Psoas muscle (tissue), 8 donors: ENCODE results near the gene RPS6KA3. TPM values are rescaled to one million over a fixed set of nuclear protein-coding genes. Genes with fewer than 3 reads are reported as not detected.

ENCODE experiments used
- ATAC-seq, 4 donors: fragments of 200-7000 bp; cut with Tn5 transposase; one replicate each; pipeline ENCODE4 v1.9.1; 2020; ENCODE audit warnings: moderate library complexity in 3 of 4, mild to moderate bottlenecking in 2 of 4
- DNase-seq, 2 donors: peaks; one replicate each; pipeline ENCODE4 v3.0.0-alpha.2; 2020
- H3K27ac ChIP-seq: fragments of 200-600 bp; one replicate; pipeline ENCODE4 v1.8.0; 2022
- H3K27me3 ChIP-seq, 3 donors: fragments of 200-600 bp in 1 of 3; one replicate each; pipeline versions ENCODE4 v1.6.1 to v1.8.0; 2013 to 2022; ENCODE audit warnings: low read length in 2 of 3, mild to moderate bottlenecking in 2 of 3, moderate library complexity in 1 of 3; ENCODE audit not compliant: insufficient read depth in 3 of 3
- H3K36me3 ChIP-seq, 2 donors: fragments of 200-600 bp in 1 of 2; one replicate each; pipeline versions ENCODE4 v1.6.1 to v1.8.0; 2013 to 2022; ENCODE audit warnings: low read depth in 1 of 2, mild to moderate bottlenecking in 1 of 2, moderate library complexity in 1 of 2; ENCODE audit not compliant: insufficient read depth in 1 of 2
- H3K4me1 ChIP-seq: fragments of 200-600 bp; one replicate; pipeline ENCODE4 v1.8.0; 2022
- H3K4me3 ChIP-seq: fragments of 200-600 bp; one replicate; pipeline ENCODE4 v1.8.0; 2022; ENCODE audit warnings: mild to moderate bottlenecking
- H3K9me3 ChIP-seq: fragments of 200-600 bp; one replicate; pipeline ENCODE4 v1.8.0; 2022
- WGBS, 3 donors: extraction: QIAGEN DNeasy Blood & Tissue Kit; methylation state at CpG; one replicate each; pipeline versions ENCODE4 v1.1.6 to v1.1.7; 2013; 5-methylcytosine and 5-hydroxymethylcytosine counted together
- intact Hi-C, 2 donors: fragments of 100-400 bp; cut with DNase I; formaldehyde crosslinking; loops; one replicate each; pipeline versions ENCODE4 v1.11.0 to v1.14.2; 2022
- polyA plus RNA-seq, 3 donors: library from polyadenylated mRNA; stranded (reverse); fragments of 200-250 nt; gene quantifications; one replicate each; pipeline ENCODE4 v1.2.3, GENCODE V29; 2013
- total RNA-seq, 4 donors: library from RNA; stranded (reverse); fragmentation: NEBNext Ultra II Directional in 2 of 4; extraction: Animal tissue kit (Norgen Biotek cat#: 25700) in 2 of 4; gene quantifications; one replicate each; pipeline versions ENCODE4 v1.2.1 to v1.2.4, GENCODE V29; 2021 to 2023
- TF ChIP-seq, protein P1 (sequence below): fragments of 200-600 bp; IDR thresholded peaks from one replicate; pipeline ENCODE4 v1.8.0; 2022; ENCODE audit warnings: antibody characterized with exemption
- donor health status: healthy with polysubstance abuse.
- donor health status: DM: no; HTN: no; CAD: no; lungs with moderate emphysema.
- donor health status: Bipolar disorder and iron deficiency.
- donor health status: healthy.
- donor health status: DM: yes; HTN: yes; CAD: no.
- donor health status: DM: no; HTN: no; CAD: no.
- donor health status: DM: no; HTN: no; CAD: no.
- donor health status: DM: yes; HTN: yes; CAD: no.

The RPS6KA3 gene
- total and polyA plus RNA-seq, 7 donors, result 35.4 to 91.9 (median 66.2) TPM

DNA sequence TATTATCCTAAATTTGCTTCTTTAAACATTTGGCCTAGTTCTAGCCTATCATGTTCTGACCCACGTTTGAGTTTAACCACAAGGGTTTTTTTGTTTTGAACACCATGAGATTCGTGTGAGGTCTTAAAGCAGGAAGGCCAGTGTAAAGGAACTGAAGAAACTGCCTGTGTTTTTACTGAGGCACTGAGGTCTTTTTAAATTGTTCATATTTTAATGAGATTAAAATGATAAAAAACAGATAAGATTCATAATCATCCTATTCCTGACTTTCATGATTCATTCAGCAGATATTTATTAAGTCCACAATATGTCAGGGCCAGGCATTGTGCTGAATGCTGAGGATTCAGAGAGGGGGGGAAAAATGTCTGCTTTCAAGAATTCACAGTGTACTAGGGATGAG lies 3.2 kb downstream of the RPS6KA3 start:
- Histone ChIP-seq H3K36me3 (no peaks in the 10 kb centered on the region), H3K27me3 (no peaks in the 10 kb centered on the region), H3K27ac (peak overlapping the region; percentile 89), H3K4me3 (peak overlapping the region; percentile 74), H3K4me1 (peaks cover 7% of the 10 kb centered on the region), H3K9me3 (no peaks in the 10 kb centered on the region)
- ATAC-seq (no peak), DNase-seq (no peak)
- TF ChIP-seq, protein P1, sequence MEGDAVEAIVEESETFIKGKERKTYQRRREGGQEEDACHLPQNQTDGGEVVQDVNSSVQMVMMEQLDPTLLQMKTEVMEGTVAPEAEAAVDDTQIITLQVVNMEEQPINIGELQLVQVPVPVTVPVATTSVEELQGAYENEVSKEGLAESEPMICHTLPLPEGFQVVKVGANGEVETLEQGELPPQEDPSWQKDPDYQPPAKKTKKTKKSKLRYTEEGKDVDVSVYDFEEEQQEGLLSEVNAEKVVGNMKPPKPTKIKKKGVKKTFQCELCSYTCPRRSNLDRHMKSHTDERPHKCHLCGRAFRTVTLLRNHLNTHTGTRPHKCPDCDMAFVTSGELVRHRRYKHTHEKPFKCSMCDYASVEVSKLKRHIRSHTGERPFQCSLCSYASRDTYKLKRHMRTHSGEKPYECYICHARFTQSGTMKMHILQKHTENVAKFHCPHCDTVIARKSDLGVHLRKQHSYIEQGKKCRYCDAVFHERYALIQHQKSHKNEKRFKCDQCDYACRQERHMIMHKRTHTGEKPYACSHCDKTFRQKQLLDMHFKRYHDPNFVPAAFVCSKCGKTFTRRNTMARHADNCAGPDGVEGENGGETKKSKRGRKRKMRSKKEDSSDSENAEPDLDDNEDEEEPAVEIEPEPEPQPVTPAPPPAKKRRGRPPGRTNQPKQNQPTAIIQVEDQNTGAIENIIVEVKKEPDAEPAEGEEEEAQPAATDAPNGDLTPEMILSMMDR, result no peak
- 2 to 10% (median 4%) methylated on average over 2 of the region's 2 CpGs for WGBS, 3 donors
- intact Hi-C loops, result loop anchor here in 1 of 2 donors (10.0 kb wide), 1 partner anchor 51 kb away; no protein-coding TSS in a partner anchor

DNA sequence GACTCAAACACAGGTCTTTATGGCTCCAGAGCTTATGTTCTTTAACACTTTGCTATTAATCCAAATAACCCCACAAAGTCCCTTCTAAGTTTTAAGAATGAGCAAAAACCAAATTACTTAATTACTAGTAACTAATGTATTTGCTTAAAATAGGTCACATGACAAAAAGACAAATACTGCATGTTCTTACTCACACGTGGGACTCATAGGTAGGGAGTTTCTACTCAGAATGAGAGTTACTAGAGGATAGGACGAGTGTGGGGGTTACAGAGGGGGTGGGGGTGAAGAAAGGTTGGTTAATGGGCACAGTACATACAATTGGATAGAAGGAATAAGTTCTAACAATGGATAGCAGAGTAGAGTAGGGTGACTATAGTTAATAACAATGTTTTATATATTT lies 5.8 kb downstream of the RPS6KA3 start:
- 15 to 39% (median 37%) methylated on average over 2 of the region's 2 CpGs for WGBS, 3 donors
- no peaks in the 10 kb centered on the region for H3K27me3 ChIP-seq
- H3K27ac ChIP-seq, result peak overlapping the region; percentile 5
- no peaks in the 10 kb centered on the region for H3K9me3 ChIP-seq
- intact Hi-C loops, result loop anchor here in 1 of 2 donors (10.0 kb wide), 1 partner anchor 54 kb away; no protein-coding TSS in a partner anchor
- no peak for DNase-seq
- no peaks in the 10 kb centered on the region for H3K36me3 ChIP-seq
- peaks cover 11% of the 10 kb centered on the region for H3K4me1 ChIP-seq
- ATAC-seq, result no peak
- TF ChIP-seq, protein P1, result no peak
- no peak overlapping the region for H3K4me3 ChIP-seq

DNA sequence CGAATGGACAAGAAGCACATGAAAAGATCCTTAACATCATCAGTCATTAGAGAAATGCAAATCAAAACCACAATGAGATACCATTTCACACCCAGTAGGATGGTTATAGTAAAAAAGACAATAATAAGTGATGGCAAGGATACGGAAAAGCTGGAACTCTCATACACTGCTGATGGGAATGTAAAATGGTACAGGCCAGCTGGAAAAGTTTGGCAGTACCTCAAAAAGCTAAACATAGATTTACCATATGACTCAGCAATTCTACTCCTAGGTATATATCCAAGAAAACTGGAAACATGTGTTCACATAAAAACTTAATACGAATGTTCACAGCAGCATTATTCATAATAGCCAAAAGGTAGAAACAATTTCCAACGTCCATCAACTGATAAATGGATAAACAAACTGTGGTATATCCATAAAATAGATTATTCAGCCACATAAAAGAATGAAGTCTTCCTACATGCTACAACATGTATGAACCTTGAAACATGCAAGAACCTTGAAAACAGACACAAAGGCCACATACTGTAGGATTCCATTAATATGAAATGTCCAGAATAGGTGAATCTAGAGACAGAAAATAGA lies 11.9 kb downstream of the RPS6KA3 start:
- ATAC-seq (peak in 3 of 4 donors; percentile 54 to 79 (median 77)), DNase-seq (no peak)
- no peak overlapping the region for H3K4me3 ChIP-seq
- TF ChIP-seq, protein P1, result no peak
- intact Hi-C loops, result loop anchor here (5.0 to 10.0 kb wide), 2 partner anchors 187 to 190 kb away; no protein-coding TSS in a partner anchor
- H3K27ac ChIP-seq, result peak overlapping the region; percentile 46
- H3K4me1 ChIP-seq, result peaks cover 4% of the 10 kb centered on the region
- 25 to 47% (median 37%) methylated on average over 4 of the region's 4 CpGs for WGBS, 3 donors
- no peaks in the 10 kb centered on the region for H3K27me3 ChIP-seq
- H3K36me3 ChIP-seq, result no peaks in the 10 kb centered on the region
- H3K9me3 ChIP-seq, result no peaks in the 10 kb centered on the region

DNA sequence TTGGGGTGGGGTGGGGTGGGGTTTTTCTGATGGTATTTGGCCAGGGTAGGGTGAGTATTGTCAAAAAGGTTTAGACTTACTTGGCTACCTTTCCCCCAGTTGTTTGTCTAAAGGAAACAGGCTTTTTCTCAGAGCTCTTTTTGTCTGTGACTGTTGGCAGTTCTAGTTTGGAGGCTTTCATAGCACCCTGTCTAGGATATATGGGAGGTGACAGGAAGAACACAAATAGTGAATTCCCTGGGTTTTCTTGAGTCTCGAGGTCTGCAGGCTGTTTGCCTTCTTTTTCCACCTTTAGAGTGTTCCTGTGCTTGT lies 13.5 kb downstream of the RPS6KA3 start:
- H3K36me3 ChIP-seq, result no peaks in the 10 kb centered on the region
- ATAC-seq (no peak), DNase-seq (no peak)
- intact Hi-C loops, result loop anchor here (5.0 to 10.0 kb wide), 2 partner anchors 189 to 192 kb away; no protein-coding TSS in a partner anchor
- TF ChIP-seq, protein P1, result no peak
- no peaks in the 10 kb centered on the region for H3K27me3 ChIP-seq
- peaks cover 7% of the 10 kb centered on the region for H3K9me3 ChIP-seq
- no peak overlapping the region for H3K4me3 ChIP-seq
- WGBS, 3 donors, result 32 to 45% (median 41%) methylated on average over 1 of the region's 1 CpG
- H3K27ac ChIP-seq, result no peak overlapping the region
- H3K4me1 ChIP-seq, result peaks cover 4% of the 10 kb centered on the region
